ENCODE results near the gene PREX1.

GRCh38 chr20:48716086-48716485 is 111.7 kb downstream of the PREX1 start:
- TF ChIP-seq CTCF (optimal IDR thresholded peaks at IDR 0.05 in 1 of 3, IDR thresholded peaks at IDR 0.05 in 1 of 3, conservative IDR thresholded peaks at IDR 0.05 in 1 of 3; ENCODE audit: extremely low read depth in 1 of 3, insufficient read depth in 2 of 3, low read length in 3 of 3): no peak
- TF ChIP-seq EZH2 (IDR thresholded peaks at IDR 0.05; ENCODE audit: low read length): no peak
